B cell (primary cell): ENCODE results near the gene RFPL1.

Experiments used
- CTCF ChIP-seq: fragments of 200-600 bp; IDR thresholded peaks from one replicate; pipeline ENCODE4 v1.8.0; 2022; ENCODE audit warnings: antibody characterized with exemption, mild to moderate bottlenecking
- EZH2 ChIP-seq: IDR thresholded peaks from 2 replicates; pipeline ENCODE4 v1.6.1; 2012; ENCODE audit warnings: borderline replicate concordance, low read depth, mild to moderate bottlenecking, moderate library complexity, low read length; ENCODE audit not compliant: insufficient read depth, poor library complexity, severe bottlenecking

GRCh38 chr22:29442976-29443375 lies 4.6 kb downstream of the RFPL1 start:
- TF ChIP-seq CTCF (no peak), EZH2 (no peak)
